ENCODE results near the gene GNG11.

The GNG11 gene

GRCh38 chr7:93958216-93958615 lies 36.7 kb downstream of the GNG11 start:
- TF ChIP-seq REST (IDR thresholded peaks at IDR 0.05; ENCODE audit: insufficient read depth in 1 of 2, low read depth in 2 of 2, low read length in 2 of 2) (no peak), POLR2AphosphoS5 (IDR thresholded peaks at IDR 0.05; ENCODE audit: low read depth, low read length) (no peak), FOXP2 (optimal IDR thresholded peaks at IDR 0.05; ENCODE audit: borderline replicate concordance, extremely low read depth, extremely low read length, insufficient read depth) (no peak), SIN3A (IDR thresholded peaks at IDR 0.05; ENCODE audit: borderline replicate concordance, insufficient read depth, low read length) (no peak), TAF1 (IDR thresholded peaks at IDR 0.05; ENCODE audit: borderline replicate concordance, insufficient read depth, low read length) (no peak)

- TF ChIP-seq FOXP2 (optimal IDR thresholded peaks at IDR 0.05; ENCODE audit: borderline replicate concordance, extremely low read depth, extremely low read length, insufficient read depth) (no peak), SIN3A (IDR thresholded peaks at IDR 0.05; ENCODE audit: borderline replicate concordance, insufficient read depth, low read length) (no peak), REST (IDR thresholded peaks at IDR 0.05; ENCODE audit: insufficient read depth in 1 of 2, low read depth in 2 of 2, low read length in 2 of 2) (no peak), TAF1 (IDR thresholded peaks at IDR 0.05; ENCODE audit: borderline replicate concordance, insufficient read depth, low read length) (no peak), POLR2AphosphoS5 (IDR thresholded peaks at IDR 0.05; ENCODE audit: low read depth, low read length) (no peak)
Observed at GRCh38 chr7:93958651-93959050, 37.1 kb downstream of the GNG11 start.

GRCh38 chr7:93960986-93961385 lies 39.5 kb downstream of the GNG11 start:
- no peak for TF ChIP-seq REST (IDR thresholded peaks at IDR 0.05; ENCODE audit: insufficient read depth in 1 of 2, low read depth in 2 of 2, low read length in 2 of 2)
- no peak for TF ChIP-seq POLR2AphosphoS5 (IDR thresholded peaks at IDR 0.05; ENCODE audit: low read depth, low read length)
- no peak for TF ChIP-seq SIN3A (IDR thresholded peaks at IDR 0.05; ENCODE audit: borderline replicate concordance, insufficient read depth, low read length)
- no peak for TF ChIP-seq TAF1 (IDR thresholded peaks at IDR 0.05; ENCODE audit: borderline replicate concordance, insufficient read depth, low read length)
- TF ChIP-seq FOXP2 (optimal IDR thresholded peaks at IDR 0.05; ENCODE audit: borderline replicate concordance, extremely low read depth, extremely low read length, insufficient read depth) = no peak

GRCh38 chr7:93964262-93964661 lies 42.7 kb downstream of the GNG11 start:
- TF ChIP-seq REST (IDR thresholded peaks at IDR 0.05; ENCODE audit: insufficient read depth in 1 of 2, low read depth in 2 of 2, low read length in 2 of 2) (no peak), SIN3A (IDR thresholded peaks at IDR 0.05; ENCODE audit: borderline replicate concordance, insufficient read depth, low read length) (no peak), POLR2AphosphoS5 (IDR thresholded peaks at IDR 0.05; ENCODE audit: low read depth, low read length) (no peak), TAF1 (IDR thresholded peaks at IDR 0.05; ENCODE audit: borderline replicate concordance, insufficient read depth, low read length) (no peak), FOXP2 (optimal IDR thresholded peaks at IDR 0.05; ENCODE audit: borderline replicate concordance, extremely low read depth, extremely low read length, insufficient read depth) (no peak)

- TF ChIP-seq FOXP2 (optimal IDR thresholded peaks at IDR 0.05; ENCODE audit: borderline replicate concordance, extremely low read depth, extremely low read length, insufficient read depth) = no peak
- TF ChIP-seq SIN3A (IDR thresholded peaks at IDR 0.05; ENCODE audit: borderline replicate concordance, insufficient read depth, low read length) = no peak
- no peak for TF ChIP-seq POLR2AphosphoS5 (IDR thresholded peaks at IDR 0.05; ENCODE audit: low read depth, low read length)
- no peak for TF ChIP-seq TAF1 (IDR thresholded peaks at IDR 0.05; ENCODE audit: borderline replicate concordance, insufficient read depth, low read length)
Observed at GRCh38 chr7:93964813-93965212, 43.3 kb downstream of the GNG11 start.
